ENCODE measurements around the gene FAM107B. TPM values are rescaled to one million over a fixed set of nuclear protein-coding genes. Genes with fewer than 3 reads are reported as not detected.

FAM107B gene
- total RNA-seq, 1 donor from 2014 or later, result 43.0 TPM

DNA sequence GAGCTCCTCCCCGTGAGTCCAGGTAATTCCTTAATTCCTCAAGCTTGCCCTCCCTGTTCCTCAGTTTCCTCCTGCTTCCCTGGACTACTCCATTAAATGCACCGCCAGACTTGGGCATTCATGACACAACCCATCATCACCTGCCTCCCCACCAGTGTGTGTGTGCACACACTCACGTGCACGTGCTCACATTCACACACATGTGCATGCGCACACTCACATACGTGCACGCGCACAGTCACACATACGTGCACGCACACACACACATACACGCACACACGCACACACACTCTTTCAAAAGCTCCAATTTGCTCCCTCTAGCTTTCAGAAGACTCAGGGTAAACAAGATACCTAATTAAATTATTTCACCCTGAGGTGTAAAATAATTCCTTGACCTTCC is 216.7 kb downstream of the FAM107B start:
- TF ChIP-seq EZH2 (IDR thresholded peaks at IDR 0.05) (no peak), EZH2phosphoT487 (IDR thresholded peaks at IDR 0.05) (no peak)
- TF ChIP-seq, protein P1, sequence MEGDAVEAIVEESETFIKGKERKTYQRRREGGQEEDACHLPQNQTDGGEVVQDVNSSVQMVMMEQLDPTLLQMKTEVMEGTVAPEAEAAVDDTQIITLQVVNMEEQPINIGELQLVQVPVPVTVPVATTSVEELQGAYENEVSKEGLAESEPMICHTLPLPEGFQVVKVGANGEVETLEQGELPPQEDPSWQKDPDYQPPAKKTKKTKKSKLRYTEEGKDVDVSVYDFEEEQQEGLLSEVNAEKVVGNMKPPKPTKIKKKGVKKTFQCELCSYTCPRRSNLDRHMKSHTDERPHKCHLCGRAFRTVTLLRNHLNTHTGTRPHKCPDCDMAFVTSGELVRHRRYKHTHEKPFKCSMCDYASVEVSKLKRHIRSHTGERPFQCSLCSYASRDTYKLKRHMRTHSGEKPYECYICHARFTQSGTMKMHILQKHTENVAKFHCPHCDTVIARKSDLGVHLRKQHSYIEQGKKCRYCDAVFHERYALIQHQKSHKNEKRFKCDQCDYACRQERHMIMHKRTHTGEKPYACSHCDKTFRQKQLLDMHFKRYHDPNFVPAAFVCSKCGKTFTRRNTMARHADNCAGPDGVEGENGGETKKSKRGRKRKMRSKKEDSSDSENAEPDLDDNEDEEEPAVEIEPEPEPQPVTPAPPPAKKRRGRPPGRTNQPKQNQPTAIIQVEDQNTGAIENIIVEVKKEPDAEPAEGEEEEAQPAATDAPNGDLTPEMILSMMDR (IDR thresholded peaks at IDR 0.05), result no peak
- no peak overlapping the region for H3K4me3 ChIP-seq
- peaks cover 26% of the 10 kb centered on the region for H3K79me2 ChIP-seq (ENCODE audit: low read depth)
- Mint-ChIP-seq H3K4me3 (no peak overlapping the region), H3K4me1 (peaks cover 46% of the 10 kb centered on the region), H3K27ac (peak overlapping the region; percentile 19), H3K36me3 (peaks cover 3% of the 10 kb centered on the region), H3K27me3 (ENCODE audit: insufficient read depth, low read depth) (no peaks in the 10 kb centered on the region), H3K9me3 (no peaks in the 10 kb centered on the region)
- H3K9me3 ChIP-seq (ENCODE audit: low read depth), result no peaks in the 10 kb centered on the region
- no peak overlapping the region for H2AFZ ChIP-seq (replicated peaks)
- H3K4me1 ChIP-seq, result peaks cover 7% of the 10 kb centered on the region
- DNase-seq (ENCODE audit: low spot score), result no peak
- H4K20me1 ChIP-seq (ENCODE audit: low read depth), result peaks cover 13% of the 10 kb centered on the region
- no peak overlapping the region for H3K9ac ChIP-seq
- no peaks in the 10 kb centered on the region for H3K27me3 ChIP-seq
- H3K36me3 ChIP-seq, result no peaks in the 10 kb centered on the region
- no peak overlapping the region for H3K4me2 ChIP-seq
- peaks cover 3% of the 10 kb centered on the region for H3F3A ChIP-seq (ENCODE audit: low read depth)
- no peak overlapping the region for H3K27ac ChIP-seq

DNA sequence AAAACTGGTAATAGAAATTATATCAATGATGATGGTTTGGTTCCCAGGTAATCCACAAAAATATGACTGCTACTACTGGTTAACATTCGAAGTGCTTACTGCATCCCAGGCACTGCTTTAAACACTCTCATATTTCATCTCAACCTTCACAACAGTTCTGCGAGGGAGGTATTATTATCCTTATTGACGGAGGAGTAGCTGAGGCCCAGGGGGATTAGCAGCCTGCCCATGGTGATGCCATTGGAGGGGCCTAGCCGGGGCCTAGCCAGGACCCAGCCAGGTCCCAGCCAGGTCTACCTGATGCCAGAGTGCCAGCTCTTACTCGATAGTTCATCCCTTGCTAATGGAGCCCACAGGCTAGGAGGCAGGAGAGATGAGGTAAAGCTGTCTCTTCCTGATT is 217.1 kb downstream of the FAM107B start:
- H3F3A ChIP-seq (ENCODE audit: low read depth), result peaks cover 3% of the 10 kb centered on the region
- Mint-ChIP-seq H3K36me3 (peaks cover 5% of the 10 kb centered on the region), H3K27me3 (ENCODE audit: insufficient read depth, low read depth) (no peaks in the 10 kb centered on the region), H3K9me3 (no peaks in the 10 kb centered on the region), H3K4me3 (no peak overlapping the region), H3K4me1 (peaks cover 42% of the 10 kb centered on the region), H3K27ac (no peak overlapping the region)
- peaks cover 7% of the 10 kb centered on the region for H3K4me1 ChIP-seq
- H3K27me3 ChIP-seq, result no peaks in the 10 kb centered on the region
- no peak overlapping the region for H3K27ac ChIP-seq
- no peak overlapping the region for H3K4me2 ChIP-seq
- TF ChIP-seq EZH2phosphoT487 (IDR thresholded peaks at IDR 0.05) (no peak), EZH2 (IDR thresholded peaks at IDR 0.05) (no peak)
- TF ChIP-seq, protein P1 (IDR thresholded peaks at IDR 0.05), result no peak
- H3K4me3 ChIP-seq, result no peak overlapping the region
- no peak overlapping the region for H3K9ac ChIP-seq
- DNase-seq (ENCODE audit: low spot score), result no peak
- no peak overlapping the region for H2AFZ ChIP-seq (replicated peaks)
- H3K36me3 ChIP-seq, result no peaks in the 10 kb centered on the region
- no peaks in the 10 kb centered on the region for H3K9me3 ChIP-seq (ENCODE audit: low read depth)
- H4K20me1 ChIP-seq (ENCODE audit: low read depth), result peaks cover 13% of the 10 kb centered on the region
- peaks cover 26% of the 10 kb centered on the region for H3K79me2 ChIP-seq (ENCODE audit: low read depth)

GRCh38 chr10:14556285-14556956 is 218.3 kb downstream of the FAM107B start:
- Mint-ChIP-seq H3K27me3 (ENCODE audit: insufficient read depth, low read depth) (no peaks in the 10 kb centered on the region), H3K36me3 (peaks cover 5% of the 10 kb centered on the region), H3K9me3 (no peaks in the 10 kb centered on the region), H3K4me1 (peaks cover 38% of the 10 kb centered on the region), H3K4me3 (no peak overlapping the region), H3K27ac (peak overlapping the region; percentile 54)
- no peaks in the 10 kb centered on the region for H3K9me3 ChIP-seq (ENCODE audit: low read depth)
- H3K27ac ChIP-seq, result no peak overlapping the region
- no peak for TF ChIP-seq EZH2phosphoT487 (IDR thresholded peaks at IDR 0.05)
- TF ChIP-seq, protein P1 (IDR thresholded peaks at IDR 0.05), result peak; percentile 50
- H3F3A ChIP-seq (ENCODE audit: low read depth), result peaks cover 3% of the 10 kb centered on the region
- no peak overlapping the region for H2AFZ ChIP-seq (replicated peaks)
- no peak overlapping the region for H3K4me3 ChIP-seq
- DNase-seq (ENCODE audit: low spot score), result peak; percentile 65
- H4K20me1 ChIP-seq (ENCODE audit: low read depth), result peaks cover 13% of the 10 kb centered on the region
- H3K4me1 ChIP-seq, result peaks cover 7% of the 10 kb centered on the region
- H3K79me2 ChIP-seq (ENCODE audit: low read depth), result peaks cover 30% of the 10 kb centered on the region
- no peak overlapping the region for H3K4me2 ChIP-seq
- no peak overlapping the region for H3K9ac ChIP-seq
- no peaks in the 10 kb centered on the region for H3K27me3 ChIP-seq
- no peaks in the 10 kb centered on the region for H3K36me3 ChIP-seq

All from neural progenitor cell (in vitro differentiated cells).